HG02973 (cell line): ENCODE results near the gene RNF186.
"Not testable (repeated sequence)": the region's sequence is repeated elsewhere in the genome, so short reads cannot be mapped to it uniquely, and the experiment has no call there.

Source experiments
- ATAC-seq: cut with Tn5 transposase; IDR thresholded peaks from one replicate; pipeline ENCODE4 v1.9.1; 2021; ENCODE audit warnings: moderate library complexity; ENCODE audit not compliant: unreplicated experiment

Gene RNF186

GRCh38 chr1:19814681-19815503 lies at the start of gene RNF186:
Gene RNF186, minus strand, starts transcription at chr1:19815283. Its CDS starts 182 bp downstream, at chr1:19815101.
- no peak for ATAC-seq

GRCh38 chr1:19864570-19865160 lies 49.6 kb upstream of the RNF186 start:
- ATAC-seq: no peak

GRCh38 chr1:19862944-19863343 lies 47.9 kb upstream of the RNF186 start:
- no peak for ATAC-seq

- no peak for ATAC-seq
Measured at GRCh38 chr1:19861842-19862530, 46.9 kb upstream of the RNF186 start.

GRCh38 chr1:19861034-19861433 lies 46.0 kb upstream of the RNF186 start:
- ATAC-seq: no peak

GRCh38 chr1:19860418-19860817 lies 45.3 kb upstream of the RNF186 start:
- ATAC-seq: no peak

GRCh38 chr1:19859876-19860275 lies 44.8 kb upstream of the RNF186 start:
- ATAC-seq: no peak

GRCh38 chr1:19858893-19859292 lies 43.8 kb upstream of the RNF186 start:
- ATAC-seq: no peak

- no peak for ATAC-seq
Measured at GRCh38 chr1:19854866-19855265, 39.8 kb upstream of the RNF186 start.

- no peak for ATAC-seq
Measured at GRCh38 chr1:19852036-19852435, 37.0 kb upstream of the RNF186 start.

- ATAC-seq: no peak
Measured at GRCh38 chr1:19850214-19850613, 35.1 kb upstream of the RNF186 start.

GRCh38 chr1:19849307-19849706 lies 34.2 kb upstream of the RNF186 start:
- not testable (repeated sequence) for ATAC-seq

GRCh38 chr1:19847334-19847733 lies 32.3 kb upstream of the RNF186 start:
- not testable (repeated sequence) for ATAC-seq

GRCh38 chr1:19846338-19846737 lies 31.3 kb upstream of the RNF186 start:
- no peak for ATAC-seq

- no peak for ATAC-seq
Measured at GRCh38 chr1:19845555-19845954, 30.5 kb upstream of the RNF186 start.

- no peak for ATAC-seq
Measured at GRCh38 chr1:19844731-19845495, 29.8 kb upstream of the RNF186 start.

GRCh38 chr1:19840228-19840627 lies 25.1 kb upstream of the RNF186 start:
- ATAC-seq: no peak

GRCh38 chr1:19837866-19838265 lies 22.8 kb upstream of the RNF186 start:
- no peak for ATAC-seq

- no peak for ATAC-seq
Measured at GRCh38 chr1:19835578-19835977, 20.5 kb upstream of the RNF186 start.

GRCh38 chr1:19831441-19831840 lies 16.4 kb upstream of the RNF186 start:
- no peak for ATAC-seq

GRCh38 chr1:19828546-19828945 lies 13.5 kb upstream of the RNF186 start:
- ATAC-seq: no peak
